ENCODE measurements around the gene MCC. TPM values are rescaled to one million over a fixed set of nuclear protein-coding genes. Genes with fewer than 3 reads are reported as not detected.

Gene MCC
- total RNA-seq, 1 experiment from 2014 or later, result 0.60 TPM

- H3K27me3 ChIP-seq (replicated peaks; ENCODE audit: insufficient read depth, low read depth, low read length, poor library complexity), result no peaks in the 10 kb centered on the region
- no TSS peak for BruUV-seq (replicated peaks)
- H3K4me1 ChIP-seq (ENCODE audit: insufficient read depth, low read length, poor library complexity, severe bottlenecking), result no peaks in the 10 kb centered on the region
- ChIA-PET CTCF (no interaction called here), POLR2A (ENCODE audit: low non-redundant PET) (no interaction called here)
- H3K27ac ChIP-seq (ENCODE audit: low read depth, low read length, poor library complexity, severe bottlenecking), result no peak overlapping the region
- no peak overlapping the region for H3K4me3 ChIP-seq (ENCODE audit: low read depth, low read length, poor library complexity, severe bottlenecking)
- intact Hi-C loops (cut with micrococcal nuclease; ENCODE audit: unreplicated experiment), result no loop called here
- no peaks in the 10 kb centered on the region for H3K9me3 ChIP-seq (ENCODE audit: low read depth, low read length, poor library complexity, severe bottlenecking)
- no peaks in the 10 kb centered on the region for H3K36me3 ChIP-seq (ENCODE audit: insufficient read depth, low read length, poor library complexity, severe bottlenecking)
- DNase-seq (ENCODE audit: low spot score), result no peak
- TF ChIP-seq EZH2 (IDR thresholded peaks at IDR 0.05; ENCODE audit: borderline replicate concordance, low read depth, low read length, poor library complexity, severe bottlenecking) (no peak), CTCF (conservative IDR thresholded peaks at IDR 0.05; ENCODE audit: low read depth, low read length) (no peak)
These were observed 355.7 kb downstream of the MCC start for GRCh38 chr5:113132564-113132963.

DNA sequence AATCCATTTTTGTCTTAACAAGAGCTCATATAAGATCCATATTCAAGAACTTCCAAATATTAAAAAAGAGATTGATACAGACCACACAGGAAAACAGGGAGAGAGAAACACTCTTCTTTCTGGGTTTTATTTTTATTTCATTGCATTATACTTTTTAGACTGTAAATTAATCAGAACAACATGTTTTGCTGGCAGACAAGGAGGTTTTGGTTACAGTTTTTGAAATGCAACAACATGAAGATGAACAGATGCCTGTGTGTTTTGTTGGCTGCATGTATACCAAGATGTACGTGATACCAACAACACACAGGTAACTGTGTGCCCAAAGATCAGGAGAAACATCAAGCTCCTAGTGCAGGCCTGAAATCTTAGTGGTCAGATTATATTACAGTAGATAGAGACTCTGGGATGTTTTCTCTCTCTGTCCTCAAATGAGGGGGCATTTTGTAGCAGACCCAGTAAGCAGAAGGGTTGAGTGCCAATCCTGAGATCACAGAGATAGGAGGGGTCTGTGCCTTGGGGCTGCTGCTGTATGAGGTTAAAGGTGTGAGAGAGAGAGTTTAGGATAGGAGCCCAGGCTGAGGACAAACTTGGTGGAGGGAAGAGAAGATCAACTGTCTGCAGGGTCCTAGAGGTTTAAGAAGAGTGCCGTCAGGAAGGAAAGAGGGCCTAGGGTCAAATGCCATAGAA is 359.5 kb downstream of the MCC start:
- TF ChIP-seq EZH2 (IDR thresholded peaks at IDR 0.05; ENCODE audit: borderline replicate concordance, low read depth, low read length, poor library complexity, severe bottlenecking) (no peak), CTCF (conservative IDR thresholded peaks at IDR 0.05; ENCODE audit: low read depth, low read length) (no peak)
- Histone ChIP-seq H3K27ac (ENCODE audit: low read depth, low read length, poor library complexity, severe bottlenecking) (no peak overlapping the region), H3K27me3 (replicated peaks; ENCODE audit: insufficient read depth, low read depth, low read length, poor library complexity) (no peaks in the 10 kb centered on the region), H3K9me3 (ENCODE audit: low read depth, low read length, poor library complexity, severe bottlenecking) (no peaks in the 10 kb centered on the region), H3K4me1 (ENCODE audit: insufficient read depth, low read length, poor library complexity, severe bottlenecking) (no peaks in the 10 kb centered on the region), H3K36me3 (ENCODE audit: insufficient read depth, low read length, poor library complexity, severe bottlenecking) (no peaks in the 10 kb centered on the region), H3K4me3 (ENCODE audit: low read depth, low read length, poor library complexity, severe bottlenecking) (no peak overlapping the region)
- ChIA-PET CTCF (no interaction called here), POLR2A (ENCODE audit: low non-redundant PET) (no interaction called here)
- intact Hi-C loops (cut with micrococcal nuclease; ENCODE audit: unreplicated experiment), result no loop called here
- BruUV-seq (replicated peaks), result no TSS peak
- no peak for DNase-seq (ENCODE audit: low spot score)

GRCh38 chr5:113128082-113128481 is 360.2 kb downstream of the MCC start:
- no peaks in the 10 kb centered on the region for H3K27me3 ChIP-seq (replicated peaks; ENCODE audit: insufficient read depth, low read depth, low read length, poor library complexity)
- H3K9me3 ChIP-seq (ENCODE audit: low read depth, low read length, poor library complexity, severe bottlenecking), result no peaks in the 10 kb centered on the region
- no peaks in the 10 kb centered on the region for H3K4me1 ChIP-seq (ENCODE audit: insufficient read depth, low read length, poor library complexity, severe bottlenecking)
- H3K36me3 ChIP-seq (ENCODE audit: insufficient read depth, low read length, poor library complexity, severe bottlenecking), result no peaks in the 10 kb centered on the region
- no peak overlapping the region for H3K27ac ChIP-seq (ENCODE audit: low read depth, low read length, poor library complexity, severe bottlenecking)
- intact Hi-C loops (cut with micrococcal nuclease; ENCODE audit: unreplicated experiment), result no loop called here
- DNase-seq (ENCODE audit: low spot score), result no peak
- ChIA-PET CTCF (no interaction called here), POLR2A (ENCODE audit: low non-redundant PET) (no interaction called here)
- no peak overlapping the region for H3K4me3 ChIP-seq (ENCODE audit: low read depth, low read length, poor library complexity, severe bottlenecking)
- TF ChIP-seq EZH2 (IDR thresholded peaks at IDR 0.05; ENCODE audit: borderline replicate concordance, low read depth, low read length, poor library complexity, severe bottlenecking) (no peak), CTCF (conservative IDR thresholded peaks at IDR 0.05; ENCODE audit: low read depth, low read length) (no peak)
- BruUV-seq (replicated peaks), result no TSS peak

Measured in A673 (cell line).